GM13977 (cell line): ENCODE results near the gene TICRR.

Source experiments
- DNase-seq: peaks from one replicate; pipeline ENCODE4 v3.0.0; 2012; ENCODE audit warnings: low spot score
- in situ Hi-C: fragments of 300-500 bp; cut with MboI; formaldehyde crosslinking; loops from one replicate; pipeline ENCODE4 v1.12.0; 2022; ENCODE audit warnings: low sequenced_read_pairs, low pct_unique_long_range_greater_than_20kb, mixed read lengths, inconsistent platforms; ENCODE audit not compliant: unreplicated experiment
- TF ChIP-seq, protein P1 (sequence below): IDR thresholded peaks from 2 replicates; pipeline ENCODE4 v1.5.1; 2012; ENCODE audit warnings: mild to moderate bottlenecking, control low read depth; ENCODE audit not compliant: insufficient read depth; ENCODE audit errors: extremely low read depth, missing control alignments

The TICRR gene

DNA sequence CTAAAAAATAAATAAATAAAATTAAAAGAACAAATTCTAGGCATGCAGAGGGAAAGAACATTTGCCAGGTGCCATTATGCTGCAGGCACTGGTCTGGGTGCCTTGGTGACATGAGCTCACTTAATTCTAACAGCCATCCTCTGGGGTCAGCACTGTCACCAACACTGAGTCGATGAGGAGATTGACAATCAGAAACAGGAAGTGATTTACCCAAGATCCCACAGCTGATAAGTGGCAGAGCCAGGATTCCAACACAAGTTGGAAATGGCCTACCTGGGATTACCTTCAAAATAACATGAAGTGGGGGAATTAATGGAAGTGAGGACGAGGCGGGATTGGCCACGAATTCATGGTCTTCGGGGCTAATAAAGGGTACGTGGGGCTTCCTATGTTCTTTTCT, 100.3 kb downstream of the TICRR start:
- DNase-seq = no peak
- in situ Hi-C loops = no loop called here

DNA sequence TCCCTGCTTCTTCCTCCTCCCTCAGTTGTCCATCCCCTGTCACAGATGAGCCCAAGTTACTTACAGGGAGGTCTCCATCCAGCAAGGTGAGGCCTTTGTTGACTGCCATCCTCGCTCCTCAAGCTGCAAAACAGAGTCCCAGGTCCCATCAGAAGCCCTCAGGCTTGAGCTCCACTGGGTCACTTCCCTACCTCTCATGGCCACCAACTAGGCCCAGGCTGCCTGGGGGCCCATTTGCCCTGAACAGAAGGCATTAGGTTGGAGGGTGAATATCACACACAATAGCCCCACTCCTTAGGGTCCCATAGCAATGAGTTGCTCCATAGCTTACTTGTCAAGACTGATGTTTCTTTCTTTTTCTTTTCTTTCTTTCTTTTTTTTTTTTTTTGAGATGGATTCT, 102.1 kb downstream of the TICRR start:
- in situ Hi-C loops = no loop called here
- no peak for DNase-seq
- TF ChIP-seq, protein P1, sequence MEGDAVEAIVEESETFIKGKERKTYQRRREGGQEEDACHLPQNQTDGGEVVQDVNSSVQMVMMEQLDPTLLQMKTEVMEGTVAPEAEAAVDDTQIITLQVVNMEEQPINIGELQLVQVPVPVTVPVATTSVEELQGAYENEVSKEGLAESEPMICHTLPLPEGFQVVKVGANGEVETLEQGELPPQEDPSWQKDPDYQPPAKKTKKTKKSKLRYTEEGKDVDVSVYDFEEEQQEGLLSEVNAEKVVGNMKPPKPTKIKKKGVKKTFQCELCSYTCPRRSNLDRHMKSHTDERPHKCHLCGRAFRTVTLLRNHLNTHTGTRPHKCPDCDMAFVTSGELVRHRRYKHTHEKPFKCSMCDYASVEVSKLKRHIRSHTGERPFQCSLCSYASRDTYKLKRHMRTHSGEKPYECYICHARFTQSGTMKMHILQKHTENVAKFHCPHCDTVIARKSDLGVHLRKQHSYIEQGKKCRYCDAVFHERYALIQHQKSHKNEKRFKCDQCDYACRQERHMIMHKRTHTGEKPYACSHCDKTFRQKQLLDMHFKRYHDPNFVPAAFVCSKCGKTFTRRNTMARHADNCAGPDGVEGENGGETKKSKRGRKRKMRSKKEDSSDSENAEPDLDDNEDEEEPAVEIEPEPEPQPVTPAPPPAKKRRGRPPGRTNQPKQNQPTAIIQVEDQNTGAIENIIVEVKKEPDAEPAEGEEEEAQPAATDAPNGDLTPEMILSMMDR = no peak

More for the DNA sequence above, 100.3 kb downstream of the TICRR start:
- TF ChIP-seq, protein P1 = no peak
